Measurements from ENCODE around the gene RHOT1.
"Not testable (repeated sequence)": the region's sequence is repeated elsewhere in the genome, so short reads cannot be mapped to it uniquely, and the experiment has no call there.

RHOT1 gene

DNA sequence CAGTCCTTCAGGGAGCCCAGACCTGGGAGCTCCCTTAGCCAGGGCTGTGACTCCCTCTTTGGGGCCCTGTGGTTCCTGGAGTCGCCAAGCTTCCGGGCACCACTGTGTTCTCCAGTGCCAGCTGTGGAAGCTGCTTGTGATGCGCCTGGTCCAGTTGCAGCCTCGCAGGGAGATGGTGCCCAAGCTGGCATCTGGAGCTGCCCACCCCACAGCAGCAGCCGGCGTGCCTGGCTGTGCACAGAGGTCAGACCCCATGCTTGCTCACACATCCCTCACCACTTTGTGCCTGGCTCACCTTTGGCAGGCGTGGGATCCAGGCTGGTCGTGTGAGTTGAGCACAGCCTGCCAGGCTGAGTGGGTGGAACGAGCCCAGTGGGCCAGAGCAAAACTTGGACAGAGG, 18.2 kb downstream of the RHOT1 start:
- no peak for DNase-seq

DNA sequence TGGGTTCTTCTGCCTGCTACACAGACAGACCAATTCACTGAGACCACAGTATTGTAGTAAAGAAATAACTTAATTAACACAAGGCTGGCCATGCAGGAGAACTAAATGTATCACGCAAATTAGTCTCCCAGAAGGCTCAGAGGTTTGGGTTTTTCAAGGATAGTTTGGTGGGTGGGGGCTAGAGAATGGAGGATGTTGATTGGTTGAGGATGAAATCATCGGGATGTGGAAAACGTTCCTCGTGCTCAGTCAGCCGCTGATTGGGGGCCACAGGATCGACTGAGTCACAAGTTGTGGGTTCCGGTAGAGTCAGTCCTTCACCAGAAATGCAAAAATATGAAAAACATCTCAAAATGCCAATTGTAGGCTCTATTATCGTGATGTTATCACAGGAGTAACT, 18.7 kb downstream of the RHOT1 start:
- no peak for DNase-seq

DNA sequence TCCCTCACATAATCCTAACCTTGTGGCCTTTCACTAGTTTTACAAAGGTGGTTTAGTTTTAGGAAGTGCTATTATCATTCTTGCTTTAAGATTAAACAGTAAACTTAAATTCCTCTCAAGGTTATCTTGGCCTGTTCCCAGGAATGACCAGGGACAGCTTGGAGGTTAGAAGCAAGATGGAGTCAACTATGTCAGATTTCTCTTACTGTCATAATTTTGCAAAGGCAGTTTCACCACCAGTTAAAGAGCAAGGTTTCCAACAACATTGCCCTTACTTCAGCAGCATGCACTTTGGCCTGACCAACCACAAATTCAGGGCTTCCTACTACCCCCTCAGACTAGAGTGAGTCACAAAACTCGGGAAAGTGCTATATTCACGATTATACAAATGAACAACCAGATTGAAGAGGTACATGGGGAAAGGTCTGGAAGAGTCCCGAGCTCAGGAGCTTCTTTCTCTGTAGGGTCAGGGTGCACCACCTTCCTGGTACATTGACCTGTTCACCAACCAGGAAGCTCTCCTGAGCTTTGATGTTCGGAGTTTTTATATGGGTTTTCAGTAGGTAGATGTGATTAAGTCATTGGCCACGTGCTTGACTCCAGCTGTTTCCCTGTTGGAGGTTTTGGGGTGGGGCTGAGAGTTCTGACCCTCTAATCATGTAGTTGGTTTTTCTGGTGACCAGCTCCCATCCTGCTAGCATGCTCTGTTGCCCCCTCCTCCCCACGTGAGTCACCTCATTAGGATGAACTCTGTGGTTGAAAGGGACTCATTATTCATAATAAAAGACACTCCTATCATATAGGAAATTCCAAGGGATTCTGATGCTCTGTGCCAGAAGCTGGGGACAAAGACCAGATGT, 19.4 kb downstream of the RHOT1 start:
- DNase-seq: no peak

DNA sequence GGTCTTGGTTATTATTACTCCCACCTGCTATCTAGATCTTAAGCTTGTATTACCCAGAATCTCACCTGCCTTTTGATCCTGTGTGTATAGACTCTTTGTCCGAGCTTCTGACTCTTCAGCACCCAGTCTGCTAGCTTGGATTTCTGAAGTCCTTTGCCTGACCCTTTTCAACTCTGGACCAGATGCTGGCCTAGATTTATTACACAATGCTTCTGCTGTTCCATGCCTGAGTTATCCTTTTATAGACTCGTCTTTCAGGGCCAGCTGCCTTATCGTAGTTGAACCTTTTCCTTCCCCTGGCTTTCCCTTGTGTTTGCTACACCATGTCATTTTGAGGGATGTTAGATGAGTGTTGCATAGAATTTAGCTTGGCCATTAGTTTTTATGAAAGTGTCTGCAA, 32.6 kb downstream of the RHOT1 start:
- no peak for DNase-seq

DNA sequence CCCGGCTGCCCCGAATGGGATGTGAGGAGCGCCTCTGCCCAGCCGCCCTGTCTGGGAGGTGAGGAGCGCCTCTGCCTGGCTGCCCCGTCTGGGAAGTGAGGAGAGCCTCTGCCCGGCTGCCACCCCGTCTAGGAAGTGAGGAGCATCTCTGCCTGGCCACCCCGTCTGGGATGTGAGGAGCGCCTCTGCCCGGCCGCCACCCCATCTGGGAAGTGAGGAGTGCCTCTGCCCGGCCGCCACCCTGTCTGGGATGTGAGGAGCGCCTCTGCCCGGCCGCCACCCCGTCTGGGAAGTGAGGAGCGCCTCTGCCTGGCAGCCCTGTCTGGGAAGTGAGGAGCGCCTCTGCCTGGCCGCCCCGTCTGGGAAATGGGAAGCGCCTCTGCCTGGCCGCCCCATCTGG, 36.4 kb downstream of the RHOT1 start:
- not testable (repeated sequence) for DNase-seq

DNA sequence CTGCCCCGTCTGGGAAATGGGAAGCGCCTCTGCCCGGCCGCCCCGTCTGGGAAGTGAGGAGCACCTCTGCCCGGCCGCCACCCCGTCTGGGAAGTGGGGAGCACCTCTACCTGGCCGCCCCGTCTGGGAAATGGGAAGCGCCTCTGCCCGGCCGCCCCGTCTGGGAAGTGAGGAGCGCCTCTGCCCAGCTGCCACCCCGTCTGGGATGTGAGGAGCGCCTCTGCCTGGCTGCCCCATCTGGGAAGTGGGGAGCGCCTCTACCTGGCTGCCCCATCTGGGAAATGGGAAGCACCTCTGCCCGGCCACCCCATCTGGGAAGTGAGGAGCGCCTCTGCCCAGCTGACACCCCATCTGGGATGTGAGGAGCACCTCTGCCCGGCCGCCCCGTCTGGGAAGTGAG, 36.8 kb downstream of the RHOT1 start:
- DNase-seq: not testable (repeated sequence)

DNA sequence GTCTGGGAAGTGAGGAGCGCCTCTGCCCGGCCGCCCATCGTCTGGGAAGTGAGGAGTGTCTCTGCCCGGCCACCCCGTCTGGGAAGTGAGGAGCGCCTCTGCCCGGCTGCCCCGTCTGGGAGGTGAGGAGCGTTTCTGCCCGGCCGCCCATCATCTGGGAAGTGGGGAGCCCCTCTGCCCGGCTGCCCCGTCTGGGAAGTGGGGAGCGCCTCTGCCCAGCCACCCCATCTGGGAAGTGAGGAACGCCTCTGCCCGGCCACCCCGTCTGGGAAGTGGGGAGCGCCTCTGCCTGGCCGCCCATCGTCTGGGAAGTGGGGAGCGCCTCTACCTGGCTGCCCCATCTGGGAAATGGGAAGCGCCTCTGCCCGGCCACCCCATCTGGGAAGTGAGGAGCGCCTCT, 37.2 kb downstream of the RHOT1 start:
- not testable (repeated sequence) for DNase-seq

DNA sequence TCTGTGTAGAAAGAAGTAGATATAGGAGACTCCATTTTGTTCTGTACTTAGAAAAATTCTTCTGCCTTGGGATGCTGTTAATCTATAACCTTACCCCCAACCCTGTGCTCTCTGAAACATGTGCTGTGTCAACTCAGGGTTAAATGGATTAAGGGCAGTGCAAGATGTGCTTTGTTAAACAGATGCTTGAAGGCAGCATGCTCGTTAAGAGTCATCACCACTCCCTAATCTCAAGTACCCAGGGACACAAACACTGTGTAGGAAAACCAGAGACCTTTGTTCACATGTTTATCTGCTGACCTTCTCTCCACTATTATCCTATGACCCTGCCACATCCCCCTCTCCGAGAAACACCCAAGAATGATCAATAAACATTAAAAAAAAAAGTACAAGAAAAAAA, 38.0 kb downstream of the RHOT1 start:
- DNase-seq: not testable (repeated sequence)

DNA sequence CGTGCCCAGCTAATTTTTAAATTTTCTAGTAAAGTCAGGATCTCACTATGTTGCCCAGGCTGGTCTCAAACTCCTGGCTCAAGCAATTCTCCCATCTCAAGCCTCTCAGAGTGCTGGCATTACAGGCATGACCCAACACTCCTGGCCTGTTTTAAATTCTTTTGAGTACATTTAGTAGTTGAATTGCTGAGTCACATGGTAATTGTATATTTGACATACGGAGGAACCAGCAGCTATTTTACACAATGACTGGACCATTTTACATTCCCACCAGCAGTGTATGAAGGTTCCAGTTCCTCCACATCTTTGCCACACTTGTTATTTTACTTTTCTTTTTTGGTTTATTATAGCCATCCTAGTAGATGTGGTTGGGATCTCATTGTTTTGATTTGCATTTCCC, 43.6 kb downstream of the RHOT1 start:
- no peak for DNase-seq

DNA sequence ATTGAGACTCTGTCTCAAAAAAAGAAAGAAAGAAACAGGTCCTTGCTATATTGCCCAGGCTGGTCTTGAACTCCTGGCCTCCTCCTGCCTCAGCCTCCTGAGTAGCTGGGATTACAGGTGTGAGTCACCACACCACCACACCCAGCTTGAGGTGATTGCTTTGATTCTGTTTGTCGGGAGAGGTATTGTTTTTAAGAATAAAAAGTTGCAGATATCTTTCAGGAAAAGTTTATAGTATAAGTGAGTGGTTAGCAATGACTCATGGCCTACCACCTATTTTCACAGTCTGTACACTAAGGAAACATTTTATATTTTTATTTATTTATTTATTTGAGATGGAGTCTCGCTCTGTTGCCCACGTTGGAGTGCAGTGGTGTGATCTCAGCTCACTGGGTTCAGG, 45.0 kb downstream of the RHOT1 start:
- DNase-seq: no peak

DNA sequence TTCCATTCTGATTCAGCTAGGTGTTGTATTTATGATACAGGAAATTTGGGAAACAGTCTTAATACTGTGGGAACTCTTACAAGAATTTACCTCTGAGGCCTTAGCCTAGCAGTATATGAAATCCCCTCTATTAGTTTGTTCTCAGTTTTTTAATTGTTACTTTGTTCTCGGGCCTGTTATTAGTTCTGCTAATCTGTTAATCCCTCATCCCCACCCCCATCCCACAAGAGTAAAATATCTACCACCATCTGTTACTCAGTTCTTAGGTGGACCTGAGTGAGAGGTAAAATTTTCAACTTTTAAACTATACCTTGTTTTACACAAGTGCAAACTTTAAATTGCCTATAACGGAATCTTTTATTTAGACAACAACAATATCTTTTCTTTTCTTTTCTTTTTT, 47.0 kb downstream of the RHOT1 start:
- no peak for DNase-seq

DNA sequence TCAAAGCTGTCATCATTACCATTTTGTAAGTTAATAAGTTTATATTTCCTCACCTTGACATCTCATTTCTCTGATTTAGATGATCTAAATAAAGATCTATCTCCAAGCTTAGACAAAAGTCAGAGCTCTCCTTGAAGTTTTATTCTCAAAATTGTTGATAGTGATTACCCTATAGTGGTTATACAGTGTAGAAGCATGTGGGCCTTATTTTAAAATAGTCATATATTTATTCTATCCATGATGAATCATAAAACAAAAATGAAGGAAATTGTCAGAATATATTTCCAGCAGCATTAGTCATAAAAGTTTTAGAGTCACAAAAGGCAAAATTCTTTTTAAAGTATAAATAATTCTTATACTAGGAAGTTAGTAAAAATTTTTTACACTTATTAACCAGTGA, 49.0 kb downstream of the RHOT1 start:
- no peak for DNase-seq

DNA sequence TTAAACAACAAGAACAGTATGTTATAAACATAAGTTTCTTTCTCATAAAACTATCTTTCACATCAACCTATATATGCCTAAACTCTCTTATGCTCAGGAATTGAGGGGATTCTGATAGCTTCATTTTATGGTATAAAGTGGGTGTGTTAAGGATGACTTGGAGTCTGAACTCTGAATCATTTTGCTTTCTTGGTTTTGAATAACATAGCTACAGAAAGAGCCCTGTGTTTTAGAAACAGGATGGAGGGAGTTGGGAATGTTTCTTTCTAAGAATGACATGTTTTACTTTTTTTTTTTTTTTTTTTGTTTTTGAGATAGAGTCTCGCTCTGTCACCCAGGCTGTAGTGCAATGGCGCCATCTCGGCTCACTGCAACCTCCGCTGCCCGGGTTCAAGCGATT, 50.1 kb downstream of the RHOT1 start:
- DNase-seq: no peak

DNA sequence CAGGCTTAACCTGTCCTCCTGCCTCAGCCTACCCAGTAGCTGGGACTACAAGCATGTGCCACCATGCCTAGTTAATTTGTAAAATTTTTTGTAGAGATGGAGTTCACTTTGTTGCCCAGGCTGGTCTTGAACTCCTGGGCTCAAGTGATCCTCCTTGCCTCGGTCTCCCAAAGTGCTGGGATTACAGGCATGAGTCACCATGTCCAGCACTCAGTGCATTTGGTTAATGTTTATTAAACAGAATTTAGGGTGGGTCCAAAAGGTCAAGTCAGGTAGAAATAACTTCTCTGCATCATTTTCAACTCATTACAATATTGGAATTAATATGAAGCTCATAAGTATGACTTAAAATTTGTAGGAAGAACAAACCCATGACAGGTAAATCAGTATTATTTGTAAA, 55.7 kb downstream of the RHOT1 start:
- no peak for DNase-seq

DNA sequence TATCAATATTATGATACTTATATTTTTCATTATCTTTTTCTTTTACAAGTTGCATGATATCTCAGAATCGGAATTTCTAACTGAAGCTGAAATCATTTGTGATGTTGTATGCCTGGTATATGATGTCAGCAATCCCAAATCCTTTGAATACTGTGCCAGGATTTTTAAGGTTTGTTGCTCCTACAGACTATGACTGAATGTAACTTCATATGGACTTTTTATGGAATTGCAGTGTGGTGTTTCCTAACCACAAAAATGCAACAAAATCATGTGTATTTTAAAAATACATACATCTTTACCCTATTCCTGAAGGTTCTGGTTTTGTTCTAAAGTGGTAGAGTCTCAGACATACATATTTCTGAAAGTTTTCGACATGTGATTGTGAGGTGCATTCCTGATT, 64.6 kb downstream of the RHOT1 start:
- DNase-seq: no peak

DNA sequence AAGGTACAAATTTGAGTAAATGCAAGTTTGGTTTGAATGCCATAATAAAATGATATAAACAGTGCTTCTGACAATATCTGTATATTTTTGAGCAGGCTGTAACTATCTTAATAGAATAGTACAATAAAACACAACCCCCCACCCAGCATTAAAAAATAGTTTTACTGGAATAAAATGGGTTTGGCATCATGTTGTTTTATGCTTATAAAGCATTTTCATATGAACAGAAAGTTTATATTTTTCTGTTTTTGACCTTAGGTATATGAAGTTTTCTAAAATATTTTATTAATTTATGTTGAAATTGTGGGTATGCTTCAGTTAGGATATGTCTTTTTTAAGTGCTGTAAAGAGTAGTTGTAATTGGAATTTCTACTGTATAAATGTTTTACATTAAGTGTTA, 66.1 kb downstream of the RHOT1 start:
- no peak for DNase-seq

DNA sequence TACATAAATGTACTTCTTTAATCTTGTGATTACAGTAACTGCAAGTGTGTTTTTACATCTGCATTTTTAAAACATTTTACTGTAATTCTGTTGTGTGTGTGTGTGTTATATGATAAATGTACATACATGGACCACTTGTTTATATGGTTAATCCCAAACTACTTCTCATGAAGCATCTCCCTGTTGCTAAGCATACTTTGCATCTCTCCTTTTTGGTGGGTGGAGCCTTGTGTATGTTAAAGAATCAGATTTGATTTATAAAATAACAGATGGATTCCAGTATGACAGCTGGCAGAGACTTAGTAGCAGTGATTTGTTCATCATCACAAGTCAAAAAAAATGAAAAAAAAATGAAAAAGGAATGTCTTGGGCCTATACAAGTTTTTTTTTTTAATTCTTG, 67.3 kb downstream of the RHOT1 start:
- no peak for DNase-seq

DNA sequence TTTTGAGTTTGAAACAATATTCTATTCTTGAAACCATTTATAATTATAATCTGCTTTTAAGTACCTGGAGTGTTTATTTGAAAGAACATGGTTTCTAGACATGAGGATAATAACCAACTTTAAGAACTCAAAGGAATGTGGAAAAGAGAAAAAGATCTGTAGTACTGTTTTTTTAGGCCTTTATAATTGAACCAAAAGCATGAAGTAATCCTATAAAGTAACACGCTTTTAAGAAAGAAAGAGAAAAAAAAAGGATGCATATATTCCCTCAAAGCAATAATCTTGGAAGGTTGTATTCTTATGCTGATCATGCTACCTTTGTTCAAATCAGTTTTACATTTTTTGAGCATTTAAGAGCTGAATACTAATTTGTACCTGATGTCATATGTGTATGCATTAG, 69.4 kb downstream of the RHOT1 start:
- DNase-seq: no peak

DNA sequence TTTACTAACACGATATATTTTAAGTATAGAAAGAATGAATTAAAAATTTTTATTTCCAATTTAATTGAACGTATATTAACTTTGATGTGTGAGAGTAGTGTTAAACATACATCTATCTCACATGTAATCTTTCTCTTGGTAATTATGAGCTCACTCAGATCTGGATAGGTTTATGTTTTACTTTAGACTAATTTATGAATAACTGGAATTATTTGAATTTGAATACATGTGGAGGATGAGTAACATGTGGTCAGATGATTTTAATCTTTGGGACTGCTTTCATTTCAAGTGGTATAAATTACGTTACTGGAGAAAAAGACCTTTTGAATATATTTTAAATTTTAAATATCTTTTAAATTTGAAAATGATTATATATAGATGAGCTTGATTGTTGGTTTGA, 73.4 kb downstream of the RHOT1 start:
- DNase-seq: no peak

DNA sequence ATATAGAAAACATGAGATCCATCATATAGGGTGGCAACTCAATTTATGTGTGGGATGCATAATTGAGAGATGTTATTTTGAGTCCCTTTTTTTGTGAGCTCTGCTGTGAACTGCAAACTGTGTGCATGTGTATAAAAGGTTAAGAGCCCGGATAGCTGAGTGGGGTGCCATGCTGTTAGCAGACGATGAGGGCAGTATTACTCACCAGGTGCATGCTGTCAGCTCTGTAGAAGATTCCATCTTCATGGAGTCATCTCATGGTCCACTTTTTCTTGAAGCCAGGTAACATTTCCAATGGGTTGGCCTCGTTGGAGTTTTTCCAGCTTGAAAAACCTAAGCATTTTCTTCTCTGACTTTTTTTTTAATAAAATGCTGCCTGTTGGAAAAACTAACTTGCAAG, 80.3 kb downstream of the RHOT1 start:
- no peak for DNase-seq

DNA sequence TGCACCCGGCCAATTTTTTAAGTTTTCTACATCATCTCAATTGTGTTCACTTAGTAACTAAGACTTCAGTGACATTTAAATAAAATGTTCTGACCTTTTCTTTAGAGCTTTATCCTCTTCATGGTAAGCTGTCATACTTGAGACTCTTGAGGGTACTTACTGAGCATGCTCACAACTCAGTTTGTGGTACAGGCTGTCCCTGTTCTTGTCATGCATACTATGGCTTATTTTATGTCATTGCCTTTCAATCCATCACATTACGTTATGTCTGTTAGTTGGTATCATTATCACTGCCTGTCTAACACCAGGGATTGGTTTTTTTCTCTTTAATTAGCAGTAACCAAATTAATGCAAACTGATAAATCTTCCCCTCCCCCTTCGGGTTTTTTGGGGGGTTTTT, 81.4 kb downstream of the RHOT1 start:
- no peak for DNase-seq

DNA sequence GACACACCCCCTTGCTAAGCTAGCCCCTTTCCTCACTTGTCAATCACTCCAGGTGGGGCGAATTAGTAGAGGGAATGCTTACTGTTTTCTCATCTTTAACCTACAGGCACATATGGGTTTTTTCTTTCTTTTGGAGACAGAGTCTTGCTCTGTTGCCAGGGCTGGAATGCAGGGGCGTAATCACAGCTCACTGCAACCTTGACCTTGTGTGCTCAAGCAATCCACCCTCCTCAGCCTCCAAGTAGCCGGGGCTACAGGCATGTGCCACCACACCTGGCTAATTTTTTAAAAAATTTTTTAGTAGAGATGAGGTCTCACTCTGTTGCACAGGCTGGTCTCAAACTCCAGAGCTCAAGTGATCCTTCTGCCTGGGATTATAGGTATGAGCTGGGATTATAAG, 84.6 kb downstream of the RHOT1 start:
- no peak for DNase-seq

DNA sequence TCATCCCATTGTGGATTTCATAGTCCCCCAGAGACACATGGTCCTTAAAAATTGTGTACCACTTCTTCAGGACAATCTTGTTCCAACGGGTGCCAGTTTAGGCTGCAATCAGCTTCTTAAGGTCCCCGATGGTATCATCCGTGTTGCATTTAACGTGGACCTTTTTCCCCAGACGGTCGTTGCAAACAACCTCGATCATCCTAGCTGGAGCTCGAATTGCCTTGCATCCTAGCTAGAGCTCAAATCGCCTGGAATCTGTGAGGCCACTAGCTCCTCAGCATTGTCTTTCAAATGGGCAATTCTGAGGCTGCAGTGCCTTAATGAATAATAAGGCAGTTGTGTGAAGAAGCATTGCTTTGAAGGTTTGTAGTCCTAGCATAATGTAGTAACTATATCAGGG, 85.6 kb downstream of the RHOT1 start:
- no peak for DNase-seq

DNA sequence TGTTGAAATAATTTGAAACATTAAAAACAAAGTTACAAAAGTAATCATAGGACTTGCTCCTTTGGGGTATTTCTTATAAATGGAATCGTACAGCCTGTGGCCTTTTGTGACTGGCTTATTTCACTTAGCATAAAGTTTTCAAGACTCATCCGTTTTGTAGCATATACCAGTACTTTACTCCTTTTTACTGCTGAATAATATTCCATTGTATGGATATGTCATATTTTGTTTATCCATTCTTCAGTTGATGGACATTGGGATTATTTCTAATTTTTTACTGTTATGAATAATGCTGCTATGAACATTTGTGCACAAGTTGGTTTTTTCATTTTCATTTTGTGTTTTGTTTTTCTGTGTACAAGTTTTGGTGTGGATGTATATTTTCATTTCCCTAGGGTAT, 93.3 kb downstream of the RHOT1 start:
- no peak for DNase-seq

DNA sequence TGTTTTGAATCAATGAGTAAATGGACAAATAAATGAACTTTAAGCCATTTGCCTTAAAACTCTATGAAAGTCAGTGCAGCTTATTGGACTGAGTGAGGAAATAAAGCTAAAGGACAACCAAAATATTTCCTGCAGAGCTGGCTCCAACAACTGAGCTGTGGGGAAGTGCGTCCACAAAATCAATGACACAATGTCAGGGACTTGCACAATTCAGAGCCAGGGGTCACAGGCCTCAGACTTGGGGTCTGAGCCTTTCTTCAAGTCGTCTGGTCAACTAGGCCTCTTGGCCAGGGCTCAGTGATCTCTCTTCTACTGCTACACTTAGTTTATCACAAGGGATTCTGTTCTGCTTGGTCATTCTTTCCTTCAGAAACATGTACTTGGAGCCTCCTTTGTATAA, 97.2 kb downstream of the RHOT1 start:
- no peak for DNase-seq

Data from activated T-cell treated with anti-CD3 and anti-CD28 coated beads for 4 hours (primary cell).